Endothelial cell of umbilical vein (primary cell): ENCODE data around the gene SPAG9. TPM values are rescaled to one million over a fixed set of nuclear protein-coding genes. Genes with fewer than 3 reads are reported as not detected.

Source experiments
- BruUV-seq: library from RNA; stranded (reverse); fragments of 400-500 nt; replicated peaks from 2 replicates; lab custom pipeline; 2021; lab: Mats Ljungman, UMichigan
- CTCF ChIA-PET: fragments of 300-600, 350-600 bp; sonication (Branson Sonifier 250); formaldehyde crosslinking; loops from one replicate; lab custom pipeline; 2021; ENCODE audit warnings: antibody characterized with exemption, inconsistent platforms; lab: Charles Lee
- POLR2A ChIA-PET: fragments of 300-600, 350-600 bp; sonication (Branson Sonifier 250); formaldehyde crosslinking; loops from one replicate; lab custom pipeline; 2021; ENCODE audit warnings: antibody characterized with exemption, inconsistent platforms; lab: Charles Lee
- DNase-seq: peaks from one replicate; pipeline ENCODE4 v3.0.0-alpha.2; 2011; ENCODE audit warnings: low read depth, low spot score
- FAIRE-seq: peaks from 2 replicates; lab custom pipeline; 2011; peaks lifted over from hg19 to GRCh38; lab: Jason Lieb, UNC
- H2AFZ ChIP-seq: 2 replicates; pipeline ENCODE4 v1.6.0; 2012; ENCODE audit warnings: low read depth, low read length, control low read depth, inconsistent platforms
- H3K27ac ChIP-seq: 2 replicates; pipeline ENCODE4 v1.5.1; 2011; ENCODE audit warnings: low read depth, mild to moderate bottlenecking, control low read depth, low read length, moderate library complexity; ENCODE audit not compliant: insufficient read depth
- H3K27me3 ChIP-seq, 2 experiments: 2 replicates each; pipeline versions ENCODE4 v1.6.0 to v1.6.1; 2011; ENCODE audit warnings: low read length in 2 of 2, mixed read lengths in 1 of 2; ENCODE audit not compliant: control insufficient read depth in 2 of 2, insufficient read depth in 2 of 2
- H3K36me3 ChIP-seq, 2 experiments: 2 replicates in 1 of 2; 3 replicates in 1 of 2; pipeline ENCODE4 v1.5.1; 2011; ENCODE audit warnings: low read length in 2 of 2, mild to moderate bottlenecking in 1 of 2, moderate library complexity in 1 of 2; ENCODE audit not compliant: control insufficient read depth in 2 of 2, insufficient read depth in 2 of 2; ENCODE audit errors: extremely low read depth in 1 of 2
- H3K4me1 ChIP-seq: 3 replicates; pipeline ENCODE4 v1.5.1; 2011; ENCODE audit warnings: mild to moderate bottlenecking, low read length; ENCODE audit not compliant: control insufficient read depth, insufficient read depth; ENCODE audit errors: extremely low read depth
- H3K4me2 ChIP-seq: 2 replicates; pipeline ENCODE4 v1.6.1; 2011; ENCODE audit warnings: low read length, control low read depth, mixed read lengths; ENCODE audit not compliant: insufficient read depth
- H3K4me3 ChIP-seq, 3 experiments: fragments of 200-600 bp in 1 of 3; sonication (generic), shearing (Covaris generic) in 1 of 3; replicated peaks in 1 of 3; 2 replicates each; pipeline ENCODE4 v1.5.1; 2011 to 2016; ENCODE audit warnings: control low read depth in 3 of 3, low read length in 3 of 3, mild to moderate bottlenecking in 2 of 3, inconsistent platforms in 1 of 3, low read depth in 1 of 3, moderate library complexity in 1 of 3; ENCODE audit not compliant: insufficient read depth in 1 of 3
- H3K79me2 ChIP-seq: 2 replicates; pipeline ENCODE4 v1.6.0; 2012; ENCODE audit warnings: low read length, inconsistent platforms; ENCODE audit not compliant: control insufficient read depth, insufficient read depth
- H3K9ac ChIP-seq: replicated peaks from 2 replicates; pipeline ENCODE3; 2011; ENCODE audit warnings: low read length, control low read depth; ENCODE audit not compliant: insufficient read depth; ENCODE audit errors: extremely low read depth
- H3K9me1 ChIP-seq: replicated peaks from 3 replicates; pipeline ENCODE4 v1.6.0; 2011; ENCODE audit warnings: mild to moderate bottlenecking, low read length; ENCODE audit not compliant: control insufficient read depth, insufficient read depth; ENCODE audit errors: extremely low read depth
- H3K9me3 ChIP-seq: replicated peaks from 2 replicates; pipeline ENCODE4 v1.5.1; 2012; ENCODE audit warnings: low read length, inconsistent platforms; ENCODE audit not compliant: control insufficient read depth, insufficient read depth
- H4K20me1 ChIP-seq: replicated peaks from 2 replicates; pipeline ENCODE3; 2011; ENCODE audit warnings: mild to moderate bottlenecking, low read length; ENCODE audit not compliant: control insufficient read depth, insufficient read depth; ENCODE audit errors: extremely low read depth
- EZH2 ChIP-seq: IDR thresholded peaks from 2 replicates; pipeline ENCODE4 v1.6.1; 2012; ENCODE audit warnings: borderline replicate concordance, low read depth, mild to moderate bottlenecking, moderate library complexity, low read length, inconsistent platforms; ENCODE audit not compliant: severe bottlenecking
- FOS ChIP-seq: IDR thresholded peaks from 2 replicates; pipeline ENCODE4 v1.6.1; 2011; ENCODE audit warnings: mild to moderate bottlenecking, low read length, moderate library complexity, borderline replicate concordance; ENCODE audit not compliant: insufficient read depth
- GATA2 ChIP-seq: IDR thresholded peaks from 2 replicates; pipeline ENCODE4 v1.7.0; 2011; ENCODE audit warnings: low read depth, mild to moderate bottlenecking, moderate library complexity, mixed read lengths, low read length; ENCODE audit not compliant: insufficient read length, insufficient read depth
- JUN ChIP-seq: IDR thresholded peaks from 2 replicates; pipeline ENCODE4 v1.6.1; 2011; ENCODE audit warnings: borderline replicate concordance, low read depth; ENCODE audit not compliant: insufficient read length, insufficient read depth
- MYC ChIP-seq: IDR thresholded peaks from one replicate; pipeline ENCODE4 v1.6.1; 2011; ENCODE audit warnings: mild to moderate bottlenecking, low read depth, low read length
- POLR2A ChIP-seq: IDR thresholded peaks from 2 replicates; pipeline ENCODE4 v1.6.1; 2012; ENCODE audit warnings: low read depth, mild to moderate bottlenecking, control low read depth, low read length
- POLR2AphosphoS5 ChIP-seq: IDR thresholded peaks from 2 replicates; pipeline ENCODE4 v1.6.1; 2012; ENCODE audit warnings: low read depth, mild to moderate bottlenecking, control low read depth, low read length, moderate library complexity; ENCODE audit not compliant: insufficient read depth
- dilution Hi-C: fragments of 300-500 bp; cut with MboI; formaldehyde crosslinking; loops from one replicate; pipeline ENCODE4 v1.15.0; 2019; ENCODE audit warnings: low sequenced_read_pairs; ENCODE audit not compliant: extremely low pct_ligation_motif_present
- intact Hi-C: fragments of 100-400 bp; cut with micrococcal nuclease; formaldehyde crosslinking; loops from one replicate; pipeline ENCODE4 v1.10.0; 2022
- polyA plus RNA-seq, 4 experiments: library from polyadenylated mRNA; depleted of rRNA in 3 of 4; stranded (reverse) in 3 of 4; unstranded in 1 of 4; fragments of >200 nt; gene quantifications; 2 replicates each; pipeline versions ENCODE4 v1.2.1 to v1.2.3, GENCODE V29; 2011 to 2012; ENCODE audit warnings: missing spikeins in 1 of 4
- total RNA-seq: library from RNA; stranded (reverse); gene quantifications from 2 replicates; pipeline ENCODE4 v1.2.3, GENCODE V29; 2021
- TF ChIP-seq, protein P1 (sequence below), 2 donors: IDR thresholded peaks; 1 replicate in 1 of 2; 2 replicates in 1 of 2; pipeline ENCODE4 v1.5.1; 2011; ENCODE audit warnings: low read length in 2 of 2, mild to moderate bottlenecking in 2 of 2, moderate library complexity in 2 of 2, control low read depth in 1 of 2, inconsistent platforms in 1 of 2, low read depth in 1 of 2; ENCODE audit not compliant: insufficient read depth in 1 of 2; ENCODE audit errors: extremely low read depth in 1 of 2
- TF ChIP-seq, protein P2 (sequence below): IDR thresholded peaks from 2 replicates; pipeline ENCODE4 v1.6.1; 2011; ENCODE audit not compliant: insufficient read depth, insufficient read length

The SPAG9 gene
- total and polyA plus RNA-seq, 2 donors (not counting 3 experiments of a cell fraction or from before 2014, with no cell fraction given), result 16.5 to 75.0 TPM

DNA sequence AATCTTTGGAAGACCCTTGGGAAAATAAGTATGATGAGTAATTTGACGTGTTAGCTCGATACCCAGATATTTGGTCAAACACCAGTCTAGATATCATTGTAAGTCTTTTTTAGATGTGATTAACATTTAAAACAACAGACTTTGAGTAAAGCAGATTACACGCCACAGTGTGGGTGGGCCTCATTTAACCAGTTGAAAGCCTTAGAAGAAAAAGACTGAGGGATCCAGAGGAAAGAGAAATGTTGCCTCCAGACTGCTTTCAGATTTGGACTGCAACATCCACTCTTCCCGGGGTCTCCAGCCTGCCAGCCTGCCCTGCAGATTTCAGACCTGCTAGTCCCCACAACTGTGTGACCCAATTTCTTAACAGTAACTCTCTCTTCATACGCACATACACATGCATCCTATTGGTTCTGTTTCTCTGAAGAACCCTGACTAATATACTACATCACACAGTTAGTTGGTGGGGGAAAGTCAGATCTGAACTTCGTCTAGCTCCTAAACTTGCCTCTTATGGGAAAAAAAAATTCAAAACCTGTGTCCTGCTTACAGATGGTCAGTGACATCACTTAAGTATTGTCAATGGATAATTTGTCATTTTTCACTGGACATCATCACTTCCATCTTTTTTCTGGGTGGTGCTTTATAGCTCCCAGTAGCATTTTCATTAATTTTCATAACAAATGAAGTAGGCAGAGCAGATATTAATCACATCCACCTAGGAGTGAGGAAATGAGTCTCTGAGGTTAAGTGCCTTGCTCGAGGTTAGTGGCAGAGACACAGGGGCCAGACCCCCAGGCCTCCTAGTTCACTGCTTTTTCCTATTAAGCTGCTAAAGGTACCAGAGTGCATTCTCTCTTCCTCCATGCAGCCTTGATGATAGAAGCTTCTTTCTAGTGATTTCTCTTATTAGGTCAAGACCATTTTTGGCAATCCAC, 146.8 kb downstream of the SPAG9 start:
- Histone ChIP-seq H3K9ac (no peak overlapping the region), H3K27me3 (no peaks in the 10 kb centered on the region), H3K9me1 (no peaks in the 10 kb centered on the region), H3K79me2 (no peaks in the 10 kb centered on the region), H3K4me2 (no peak overlapping the region), H4K20me1 (no peaks in the 10 kb centered on the region), H2AFZ (no peak overlapping the region), H3K4me1 (peaks cover 12% of the 10 kb centered on the region), H3K27ac (no peak overlapping the region), H3K9me3 (no peaks in the 10 kb centered on the region), H3K36me3 (peaks cover 1 to 4% of the 10 kb centered on the region in 2 experiments), H3K4me3 (no peak overlapping the region)
- intact Hi-C loops, result no loop called here
- DNase-seq, result no peak
- POLR2A ChIA-PET, result no interaction called here
- TF ChIP-seq EZH2 (no peak), POLR2AphosphoS5 (no peak), GATA2 (no peak), JUN (no peak), POLR2A (no peak), FOS (no peak), MYC (no peak)
- TF ChIP-seq, protein P1, sequence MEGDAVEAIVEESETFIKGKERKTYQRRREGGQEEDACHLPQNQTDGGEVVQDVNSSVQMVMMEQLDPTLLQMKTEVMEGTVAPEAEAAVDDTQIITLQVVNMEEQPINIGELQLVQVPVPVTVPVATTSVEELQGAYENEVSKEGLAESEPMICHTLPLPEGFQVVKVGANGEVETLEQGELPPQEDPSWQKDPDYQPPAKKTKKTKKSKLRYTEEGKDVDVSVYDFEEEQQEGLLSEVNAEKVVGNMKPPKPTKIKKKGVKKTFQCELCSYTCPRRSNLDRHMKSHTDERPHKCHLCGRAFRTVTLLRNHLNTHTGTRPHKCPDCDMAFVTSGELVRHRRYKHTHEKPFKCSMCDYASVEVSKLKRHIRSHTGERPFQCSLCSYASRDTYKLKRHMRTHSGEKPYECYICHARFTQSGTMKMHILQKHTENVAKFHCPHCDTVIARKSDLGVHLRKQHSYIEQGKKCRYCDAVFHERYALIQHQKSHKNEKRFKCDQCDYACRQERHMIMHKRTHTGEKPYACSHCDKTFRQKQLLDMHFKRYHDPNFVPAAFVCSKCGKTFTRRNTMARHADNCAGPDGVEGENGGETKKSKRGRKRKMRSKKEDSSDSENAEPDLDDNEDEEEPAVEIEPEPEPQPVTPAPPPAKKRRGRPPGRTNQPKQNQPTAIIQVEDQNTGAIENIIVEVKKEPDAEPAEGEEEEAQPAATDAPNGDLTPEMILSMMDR (IDR thresholded peaks at IDR 0.05; ENCODE audit: extremely low read depth in 1 of 2, insufficient read depth in 1 of 2, low read depth in 1 of 2, low read length in 2 of 2), result no peak
- TF ChIP-seq, protein P2, sequence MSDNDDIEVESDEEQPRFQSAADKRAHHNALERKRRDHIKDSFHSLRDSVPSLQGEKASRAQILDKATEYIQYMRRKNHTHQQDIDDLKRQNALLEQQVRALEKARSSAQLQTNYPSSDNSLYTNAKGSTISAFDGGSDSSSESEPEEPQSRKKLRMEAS, result no peak
- no TSS peak for BruUV-seq
- FAIRE-seq, result no peak
- dilution Hi-C loops, result no loop called here
- CTCF ChIA-PET, result interaction anchor here (0.8 to 1.8 kb wide), 4 partner anchors 18 to 180 kb away, joined by 3 to 6 read pairs (median 4); partner anchors contain the start of gene NME1
